Breast epithelium (tissue), 4 donors: ENCODE data around the gene GSG1. TPM values are rescaled to one million over a fixed set of nuclear protein-coding genes. Genes with fewer than 3 reads are reported as not detected.
A peak's percentile ranks its signal among the peaks of the same experiment; 100 is the strongest.

Experiments used
- DNase-seq, 2 donors: peaks; one replicate each; pipeline ENCODE4 v3.0.0-alpha.2; 2019; ENCODE audit warnings: low spot score in 2 of 2
- H3K27ac ChIP-seq, 2 donors: fragments of 200-600 bp; sonication (generic) in 1 of 2; one replicate each; pipeline ENCODE4 v1.5.1; 2016 to 2019; ENCODE audit warnings: mild to moderate bottlenecking in 1 of 2
- H3K27me3 ChIP-seq, 2 donors: fragments of 200-600 bp; sonication (generic) in 1 of 2; one replicate each; pipeline versions ENCODE4 v1.5.1 to v1.6.0; 2017 to 2019; ENCODE audit warnings: control low read depth in 1 of 2, mild to moderate bottlenecking in 1 of 2
- H3K36me3 ChIP-seq: fragments of 200-600 bp; one replicate; pipeline ENCODE4 v1.5.1; 2019
- H3K4me1 ChIP-seq, 2 donors: fragments of 200-600 bp; sonication (generic); one replicate each; pipeline ENCODE4 v1.5.1; 2016 to 2019; ENCODE audit warnings: control low read depth in 1 of 2
- H3K4me3 ChIP-seq, 3 donors: fragments of 200-600 bp; sonication (generic); 1 replicate in 2 of 3; 2 replicates in 1 of 3; pipeline ENCODE4 v1.5.1; 2016 to 2019; ENCODE audit warnings: mild to moderate bottlenecking in 3 of 3, moderate library complexity in 2 of 3
- H3K9me3 ChIP-seq, 2 donors: fragments of 200-600 bp; sonication (generic) in 1 of 2; one replicate each; pipeline ENCODE4 v1.5.1; 2016 to 2019; ENCODE audit warnings: control low read depth in 1 of 2
- CTCF ChIP-seq, 3 donors: fragments of 450-650 bp; IDR thresholded peaks; one replicate each; pipeline ENCODE4 v1.5.1; 2016 to 2017; ENCODE audit warnings: antibody characterized with exemption in 3 of 3, mild to moderate bottlenecking in 3 of 3, moderate library complexity in 3 of 3
- POLR2A ChIP-seq: fragments of 450-650 bp; IDR thresholded peaks from one replicate; pipeline ENCODE4 v1.6.1; 2016; ENCODE audit warnings: antibody characterized with exemption, mild to moderate bottlenecking, moderate library complexity
- POLR2AphosphoS5 ChIP-seq, 3 donors: sonication (generic); formaldehyde crosslinking; IDR thresholded peaks; one replicate each; pipeline ENCODE4 v1.6.1; 2017; ENCODE audit warnings: antibody characterized with exemption in 3 of 3
- intact Hi-C: fragments of 100-400 bp; cut with DNase I; formaldehyde crosslinking; loops from one replicate; pipeline ENCODE4 v1.15.1; 2023; ENCODE audit warnings: low total_unique reads
- total RNA-seq, 3 donors: library from RNA; depleted of rRNA; stranded (reverse); fragments of >200 nt; gene quantifications; one replicate each; pipeline ENCODE4 v1.1.0, GENCODE V29; 2016

Gene GSG1
- total RNA-seq, 3 donors from 2014 or later: not detected

- no peak for TF ChIP-seq POLR2A
- no peak for TF ChIP-seq CTCF (IDR thresholded peaks at IDR 0.05)
- no peak for TF ChIP-seq POLR2AphosphoS5 (IDR thresholded peaks at IDR 0.05)
- H3K36me3 ChIP-seq: no peaks in the 10 kb centered on the region
- intact Hi-C loops: no loop called here
- peak in 1 of 2 donors; percentile 32 for DNase-seq
- peak overlapping the region; percentile 48 to 85 (median 63) for H3K4me3 ChIP-seq
- H3K27ac ChIP-seq: peak overlapping the region; percentile 100
- H3K4me1 ChIP-seq: peaks cover 9 to 15% of the 10 kb centered on the region in 2 donors
- no peaks in the 10 kb centered on the region for H3K9me3 ChIP-seq
- no peaks in the 10 kb centered on the region for H3K27me3 ChIP-seq
Measured at GRCh38 chr12:13101821-13102375, 1.6 kb downstream of the GSG1 start.

DNA sequence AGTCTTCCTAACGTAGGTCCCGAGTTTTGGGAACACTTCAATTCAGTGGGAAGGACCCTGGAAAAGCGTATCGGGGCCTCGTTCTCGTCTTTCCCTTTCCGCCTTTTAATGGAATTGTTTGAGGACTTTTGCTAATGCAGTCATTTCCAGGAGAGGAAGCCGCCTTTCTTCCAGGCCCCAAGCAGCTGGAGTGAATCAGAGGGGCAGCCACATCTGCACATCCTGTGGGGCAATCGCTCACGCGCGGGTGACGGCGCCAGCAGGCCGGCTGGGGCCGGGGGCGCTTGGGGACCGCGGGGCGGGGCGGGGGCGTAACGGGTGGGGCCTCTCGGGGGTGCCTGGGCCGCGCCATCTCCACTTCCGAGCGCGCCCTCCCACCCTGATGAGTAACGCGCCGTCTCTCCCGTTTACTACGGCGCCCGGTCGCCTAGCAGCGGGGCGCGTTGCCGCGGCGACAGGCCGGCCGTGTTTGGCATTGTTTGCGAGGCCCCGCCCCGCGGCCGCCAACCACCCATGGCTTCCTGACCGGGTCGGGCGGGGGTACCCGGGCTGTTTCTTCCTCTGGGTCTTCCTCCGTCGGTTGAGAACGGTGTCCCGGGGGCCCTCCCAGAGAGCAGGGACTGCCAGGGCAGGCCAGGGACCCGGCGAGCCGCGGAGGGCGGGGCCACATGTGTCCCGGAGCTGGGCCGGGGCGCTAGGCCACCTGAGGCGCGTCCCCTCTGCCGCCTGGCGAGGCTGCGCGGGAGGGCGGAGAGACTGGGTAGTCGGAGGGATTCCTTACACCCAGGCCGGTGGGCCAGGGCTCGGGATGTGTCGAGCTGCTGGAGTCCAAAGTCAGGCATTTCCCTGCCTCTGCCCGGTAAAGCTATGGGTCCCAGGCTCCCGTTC, 2.3 kb downstream of the GSG1 start:
- no peaks in the 10 kb centered on the region for H3K27me3 ChIP-seq
- peak; percentile 92 to 93 for DNase-seq
- no peaks in the 10 kb centered on the region for H3K36me3 ChIP-seq
- peaks cover 9 to 15% of the 10 kb centered on the region in 2 donors for H3K4me1 ChIP-seq
- H3K4me3 ChIP-seq: peak overlapping the region; percentile 48 to 85 (median 63)
- TF ChIP-seq CTCF (IDR thresholded peaks at IDR 0.05) (peak in 2 of 3 donors; percentile 20 to 23), POLR2A (peak; percentile 47), POLR2AphosphoS5 (IDR thresholded peaks at IDR 0.05) (peak; percentile 67 to 96 (median 87))
- intact Hi-C loops: no loop called here
- H3K9me3 ChIP-seq: no peaks in the 10 kb centered on the region
- H3K27ac ChIP-seq: peak overlapping the region; percentile 100

DNA sequence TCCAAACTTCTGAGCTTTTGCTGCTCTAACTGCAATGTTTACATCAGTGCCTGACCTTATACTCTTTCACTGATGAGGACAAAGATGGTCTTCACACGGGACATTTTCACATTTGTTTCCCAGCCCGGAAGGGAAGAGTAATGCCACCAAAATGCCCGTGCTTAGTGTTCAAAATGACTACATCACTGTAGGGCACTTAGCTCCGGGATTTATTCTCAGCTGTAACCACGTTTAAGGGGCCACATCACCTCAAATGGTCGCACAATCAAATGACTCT, 2.9 kb downstream of the GSG1 start:
- Histone ChIP-seq H3K27me3 (no peaks in the 10 kb centered on the region), H3K36me3 (no peaks in the 10 kb centered on the region), H3K9me3 (no peaks in the 10 kb centered on the region), H3K4me1 (peaks cover 9 to 15% of the 10 kb centered on the region in 2 donors), H3K4me3 (peak overlapping the region; percentile 48 to 85 (median 63)), H3K27ac (peak overlapping the region; percentile 100)
- DNase-seq: no peak
- intact Hi-C loops: no loop called here
- no peak for TF ChIP-seq POLR2AphosphoS5 (IDR thresholded peaks at IDR 0.05)
- no peak for TF ChIP-seq CTCF (IDR thresholded peaks at IDR 0.05)
- TF ChIP-seq POLR2A: no peak

DNA sequence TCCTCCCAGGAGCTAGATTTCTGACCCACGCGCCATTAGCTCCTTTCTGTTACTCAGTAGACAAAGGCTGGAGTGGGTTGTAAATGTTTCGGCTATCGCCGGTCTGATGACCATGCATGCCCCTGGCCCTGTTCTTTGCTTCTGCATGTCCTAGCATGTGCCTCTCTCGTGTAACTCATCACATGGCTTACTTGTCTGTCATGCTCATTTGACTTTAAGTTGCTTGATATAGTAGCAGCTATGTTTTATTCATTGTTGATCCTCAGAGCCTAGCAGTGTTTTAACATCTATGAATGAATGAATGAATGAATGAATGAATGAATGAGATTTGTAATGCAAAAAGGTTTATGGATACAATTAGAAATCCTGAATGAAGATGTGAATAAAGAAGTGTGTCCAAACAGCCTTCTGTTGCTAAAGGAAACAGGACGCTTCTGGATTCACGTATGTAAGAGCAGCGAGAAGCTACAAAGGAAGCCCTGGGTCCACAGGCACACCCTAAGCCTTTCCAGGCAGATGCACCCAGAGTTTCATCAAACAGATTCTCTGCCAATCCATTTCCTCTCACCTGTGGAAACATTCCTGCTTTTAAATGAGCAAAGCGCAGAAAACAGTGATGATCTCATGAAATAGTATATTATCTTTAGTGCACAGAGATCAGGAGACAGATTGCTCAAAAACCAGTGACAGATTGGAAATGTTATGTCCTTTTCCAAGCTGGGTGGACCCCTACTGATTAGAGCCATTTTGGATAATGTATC, 3.4 kb downstream of the GSG1 start:
- Histone ChIP-seq H3K27me3 (no peaks in the 10 kb centered on the region), H3K27ac (peak overlapping the region; percentile 100), H3K4me3 (peak overlapping the region in 1 of 3 donors; percentile 85), H3K36me3 (no peaks in the 10 kb centered on the region), H3K9me3 (no peaks in the 10 kb centered on the region), H3K4me1 (peaks cover 9 to 15% of the 10 kb centered on the region in 2 donors)
- no peak for TF ChIP-seq CTCF (IDR thresholded peaks at IDR 0.05)
- no peak for TF ChIP-seq POLR2AphosphoS5 (IDR thresholded peaks at IDR 0.05)
- TF ChIP-seq POLR2A: no peak
- intact Hi-C loops: loop anchor here (10.0 kb wide), 1 partner anchor 105 kb away; no protein-coding TSS in a partner anchor
- DNase-seq: no peak
